GM03348 (cell line): ENCODE measurements around the gene SYNM.
A peak's percentile ranks its signal among the peaks of the same experiment; 100 is the strongest.

Source experiments
- DNase-seq: peaks from one replicate; pipeline ENCODE4 v3.0.0; 2012; ENCODE audit warnings: low spot score

The SYNM gene

DNA sequence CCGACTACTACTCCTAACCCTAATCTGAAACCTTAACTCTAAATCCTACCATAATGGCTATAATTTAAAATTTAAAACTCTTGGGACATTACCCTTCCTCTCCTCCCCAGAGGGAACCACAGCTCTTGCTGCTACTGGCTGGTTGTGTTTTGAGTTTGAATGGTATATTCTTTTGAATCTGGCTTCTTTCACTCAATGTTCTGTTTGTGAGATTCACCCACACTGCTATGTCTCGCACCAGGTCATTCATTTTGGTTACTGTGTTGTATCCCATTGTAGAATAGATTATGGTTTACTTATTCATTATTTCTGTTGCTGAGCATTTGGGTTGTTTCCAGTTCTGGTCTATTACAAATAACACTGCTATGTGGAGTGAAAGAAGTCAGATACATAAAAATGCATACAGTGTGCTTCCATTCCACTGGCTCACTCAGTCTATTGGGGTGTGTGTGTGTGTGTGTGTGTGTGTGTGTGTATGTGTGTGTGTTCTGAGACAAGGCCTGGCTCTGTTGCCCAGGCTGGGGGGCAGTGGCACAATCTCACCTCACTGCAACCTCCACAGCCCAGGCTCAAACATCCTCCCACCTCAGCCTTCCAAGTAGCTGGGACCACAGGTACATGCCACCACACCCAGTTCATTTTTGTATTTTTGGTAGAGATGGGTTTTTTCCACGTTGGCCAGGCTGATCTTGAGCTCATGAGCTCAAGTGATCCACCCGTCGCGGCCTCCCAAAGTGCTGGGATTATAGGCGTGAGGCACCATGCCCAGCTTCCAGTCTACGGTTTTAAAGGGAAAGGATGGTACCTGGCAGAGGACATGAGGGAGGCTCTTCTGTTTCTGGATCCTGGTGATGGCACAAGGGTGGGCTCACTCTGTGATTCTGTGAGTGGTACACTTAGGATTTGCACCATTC, 19.2 kb upstream of the SYNM start:
- DNase-seq, result peak; percentile 67

- DNase-seq, result no peak
These were observed 18.6 kb upstream of the SYNM start for GRCh38 chr15:99086327-99086667.

- no peak for DNase-seq
These were observed 17.4 kb upstream of the SYNM start for GRCh38 chr15:99087405-99087943.

GRCh38 chr15:99090011-99090699, 14.7 kb upstream of the SYNM start:
- DNase-seq, result no peak

GRCh38 chr15:99090938-99091337, 13.9 kb upstream of the SYNM start:
- DNase-seq, result no peak

- no peak for DNase-seq
These were observed 12.2 kb upstream of the SYNM start for GRCh38 chr15:99092554-99093172.

- DNase-seq, result no peak
These were observed 9.3 kb upstream of the SYNM start for GRCh38 chr15:99095626-99096025.

- no peak for DNase-seq
These were observed 8.5 kb upstream of the SYNM start for GRCh38 chr15:99096173-99096893.

- no peak for DNase-seq
These were observed 7.9 kb upstream of the SYNM start for GRCh38 chr15:99096894-99097426.

DNA sequence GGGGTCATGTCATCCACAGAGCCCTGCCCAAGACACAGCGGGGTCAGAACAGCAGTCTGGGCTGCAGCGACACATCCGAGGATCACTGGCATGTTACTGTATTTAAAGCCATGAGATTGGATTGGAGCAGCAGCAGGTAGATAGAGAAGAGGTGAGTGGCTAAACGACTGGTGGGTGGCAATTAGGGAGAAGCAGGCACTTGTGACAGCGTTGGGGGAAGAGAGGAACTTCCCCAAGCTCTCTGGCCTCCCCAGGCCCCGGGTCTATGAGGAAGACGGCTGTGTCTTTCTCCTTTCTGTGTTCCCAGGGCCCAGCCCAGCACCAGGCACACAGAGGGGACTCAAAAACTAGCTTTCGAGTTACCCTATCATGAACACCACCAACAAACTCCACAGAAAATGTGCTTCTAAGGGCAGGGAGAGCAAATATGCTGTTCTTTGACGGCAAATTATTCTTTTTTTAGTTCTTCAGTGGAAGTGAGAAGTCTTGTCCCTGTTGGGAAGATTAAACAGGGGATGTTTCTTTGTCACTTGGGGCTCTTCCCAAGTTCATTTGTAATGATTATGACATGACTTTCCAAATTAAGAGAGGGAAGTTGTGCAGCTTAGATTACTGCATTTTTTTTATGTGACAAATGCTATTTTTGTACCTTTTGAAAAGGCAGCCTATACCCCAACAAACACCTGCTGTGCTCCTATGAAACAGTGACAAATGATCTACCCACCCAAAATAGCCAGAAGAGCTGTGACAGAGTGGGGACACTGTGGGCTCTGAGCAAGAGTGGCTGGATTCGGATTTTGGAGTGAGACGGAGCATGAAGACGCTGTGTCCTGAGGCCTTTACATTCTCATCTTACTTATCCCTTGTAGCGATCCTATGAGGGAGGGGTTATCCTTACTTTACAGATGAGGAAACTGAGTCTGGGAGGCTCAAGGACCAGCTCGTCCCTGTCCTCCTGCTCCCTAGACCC, 7.2 kb upstream of the SYNM start:
- DNase-seq, result no peak

- no peak for DNase-seq
These were observed 6.5 kb upstream of the SYNM start for GRCh38 chr15:99098426-99098825.

DNA sequence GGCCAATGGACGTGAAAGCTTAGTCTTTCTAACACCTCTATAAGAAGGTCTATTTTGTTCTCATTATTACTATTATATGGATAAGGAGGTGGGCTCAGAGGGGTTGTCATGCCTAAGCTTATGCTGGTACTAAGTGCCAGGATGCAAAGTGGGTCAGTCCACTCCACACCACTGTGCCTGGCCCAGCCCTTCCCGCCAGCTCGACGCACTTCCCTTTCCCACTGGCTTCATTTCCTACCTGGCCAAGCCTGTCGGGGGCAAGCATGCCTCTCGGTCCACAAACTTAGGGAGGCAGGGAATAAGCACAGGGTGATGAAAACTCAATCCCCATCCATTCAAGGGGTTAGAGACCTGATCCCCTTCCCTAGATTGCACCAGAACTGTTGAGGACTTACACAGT, 5.9 kb upstream of the SYNM start:
- no peak for DNase-seq

DNA sequence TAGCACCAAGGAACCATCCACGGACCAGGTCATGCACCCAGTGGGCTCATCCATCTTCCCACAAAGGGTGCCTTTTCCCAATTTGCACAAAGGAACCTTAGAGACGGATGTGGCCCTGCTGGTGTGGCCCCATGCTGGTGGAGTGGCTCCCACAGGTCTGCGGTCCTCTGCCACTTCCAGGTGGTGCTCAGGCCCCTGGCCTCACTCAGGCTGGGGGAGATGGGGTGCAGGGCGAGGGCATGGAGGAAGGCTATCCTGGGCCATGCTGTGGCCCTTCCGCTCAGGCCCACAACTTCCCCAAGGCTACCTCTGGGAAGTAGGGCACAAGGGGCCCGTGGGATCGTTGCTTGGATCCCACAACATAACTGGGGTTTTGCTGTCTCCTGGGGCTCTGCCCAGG, 5.2 kb upstream of the SYNM start:
- no peak for DNase-seq

- peak; percentile 91 for DNase-seq
These were observed 4.4 kb upstream of the SYNM start for GRCh38 chr15:99100245-99101173.

DNA sequence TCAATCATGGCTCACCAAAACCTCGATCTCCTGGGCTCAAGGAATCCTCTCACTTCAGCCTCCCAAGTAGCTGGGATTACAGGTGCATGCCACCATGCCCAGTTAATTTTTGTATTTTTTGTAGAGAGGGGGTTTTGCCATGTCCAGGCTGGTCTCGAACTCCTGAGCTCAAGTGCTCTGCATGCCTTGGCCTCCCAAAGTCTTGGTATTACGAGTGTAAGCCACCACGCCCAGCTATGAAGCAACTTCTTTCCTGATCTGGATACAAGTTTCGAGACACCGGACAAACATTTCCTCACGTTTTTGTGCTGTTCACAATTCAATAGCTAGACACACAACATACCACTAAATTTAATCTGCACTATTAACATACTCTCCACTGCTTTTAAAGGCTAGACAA, 3.4 kb upstream of the SYNM start:
- no peak for DNase-seq

- no peak for DNase-seq
These were observed 2.3 kb upstream of the SYNM start for GRCh38 chr15:99102332-99103235.

GRCh38 chr15:99103279-99103678, 1.6 kb upstream of the SYNM start:
- no peak for DNase-seq

DNA sequence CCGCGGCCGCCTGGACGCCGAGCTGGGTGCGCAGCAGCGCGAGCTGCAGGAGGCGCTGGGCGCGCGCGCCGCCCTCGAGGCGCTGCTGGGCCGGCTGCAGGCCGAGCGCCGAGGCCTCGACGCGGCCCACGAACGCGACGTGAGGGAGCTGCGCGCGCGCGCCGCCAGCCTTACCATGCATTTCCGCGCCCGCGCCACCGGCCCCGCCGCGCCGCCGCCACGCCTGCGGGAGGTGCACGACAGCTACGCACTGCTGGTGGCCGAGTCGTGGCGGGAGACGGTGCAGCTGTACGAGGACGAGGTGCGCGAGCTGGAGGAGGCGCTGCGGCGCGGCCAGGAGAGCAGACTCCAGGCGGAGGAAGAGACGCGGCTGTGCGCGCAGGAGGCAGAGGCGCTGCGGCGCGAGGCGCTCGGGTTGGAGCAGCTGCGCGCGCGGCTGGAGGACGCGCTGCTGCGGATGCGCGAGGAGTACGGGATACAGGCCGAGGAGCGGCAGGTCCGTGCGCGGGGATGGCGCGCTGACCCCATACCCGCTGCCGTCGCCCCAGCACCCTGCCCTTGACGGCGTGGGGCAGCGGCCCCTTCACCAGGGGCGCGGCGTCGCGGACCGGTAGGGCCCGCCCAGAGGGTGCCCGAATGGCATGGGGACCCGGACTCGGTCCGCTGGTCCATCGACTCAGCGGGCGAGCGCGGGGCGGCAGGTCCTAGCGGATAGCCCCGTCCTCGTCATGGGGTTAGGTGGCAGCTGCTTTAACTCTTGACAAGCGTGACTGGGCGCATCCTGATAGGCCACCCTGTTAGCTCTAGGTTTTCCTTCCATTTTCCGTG, 848 bp downstream of the SYNM start:
- peak; percentile 48 for DNase-seq
